ENCODE measurements around the gene PNKD.

GRCh38 chr2:218395826-218396687, 125.7 kb downstream of the PNKD start:
- TF ChIP-seq EZH2 (IDR thresholded peaks at IDR 0.05; ENCODE audit: low read depth, unreplicated experiment): no peak
- TF ChIP-seq CTCF (conservative IDR thresholded peaks at IDR 0.05; ENCODE audit: low read depth in 2 of 2): peak; percentile 78 to 83
- no peak for TF ChIP-seq EZH2phosphoT487 (IDR thresholded peaks at IDR 0.05; ENCODE audit: unreplicated experiment)
- no peak for TF ChIP-seq ZNF331 (CRISPR knock-in tag; IDR thresholded peaks at IDR 0.05; ENCODE audit: low read depth)
- peak; percentile 47; the same call in 1 of the 2 replicates for TF ChIP-seq POLR2AphosphoS5 (IDR thresholded peaks at IDR 0.05; ENCODE audit: low read depth)
- no peak for TF ChIP-seq ZNF114 (CRISPR knock-in tag; IDR thresholded peaks at IDR 0.05)
- no peak for TF ChIP-seq REST (IDR thresholded peaks at IDR 0.05; ENCODE audit: unreplicated experiment)
- no peak for TF ChIP-seq ETS1 (IDR thresholded peaks at IDR 0.05)
- TF ChIP-seq JUNB (IDR thresholded peaks at IDR 0.05; ENCODE audit: unreplicated experiment): peak; percentile 97
- TF ChIP-seq CREB1 (CRISPR knock-in tag; IDR thresholded peaks at IDR 0.05; ENCODE audit: low read depth): peak; percentile 59; the same call in 1 of the 2 replicates
- no peak for TF ChIP-seq NANOG (IDR thresholded peaks at IDR 0.05; ENCODE audit: borderline replicate concordance)
- no peak for TF ChIP-seq STAT1 (IDR thresholded peaks at IDR 0.05; ENCODE audit: unreplicated experiment)
- no peak for TF ChIP-seq ZNF462 (CRISPR knock-in tag; IDR thresholded peaks at IDR 0.05)
